T-helper 17 cell (primary cell): ENCODE data around the gene TRPM8. TPM values are rescaled to one million over a fixed set of nuclear protein-coding genes. Genes with fewer than 3 reads are reported as not detected.

ENCODE experiments used
- ATAC-seq: fragments of 150-1000 bp; cut with Tn5 transposase; 2 replicates; pipeline ENCODE4 v1.10.0; 2021; ENCODE audit warnings: mild to moderate bottlenecking, moderate library complexity
- DNase-seq, 3 donors: peaks; one replicate each; pipeline versions ENCODE4 v3.0.0 to v3.0.0-alpha.2; 2020 to 2021
- H3K9me3 ChIP-seq: one replicate; pipeline ENCODE4 v1.7.0; 2013; ENCODE audit warnings: low read length, mild to moderate bottlenecking; ENCODE audit not compliant: control insufficient read depth, poor library complexity, severe bottlenecking
- H3K27ac Mint-ChIP-seq: one replicate; pipeline ENCODE4 v1.8.0; 2022; ENCODE audit warnings: mild to moderate bottlenecking, moderate library complexity, mixed read lengths
- H3K27me3 Mint-ChIP-seq: one replicate; pipeline ENCODE4 v1.8.0; 2022; ENCODE audit warnings: mixed read lengths
- H3K36me3 Mint-ChIP-seq: one replicate; pipeline ENCODE4 v1.8.0; 2022; ENCODE audit warnings: low read depth, mixed read lengths
- H3K4me1 Mint-ChIP-seq: one replicate; pipeline ENCODE4 v1.8.0; 2022; ENCODE audit warnings: mild to moderate bottlenecking, mixed read lengths
- H3K4me3 Mint-ChIP-seq: one replicate; pipeline ENCODE4 v1.8.0; 2022; ENCODE audit warnings: mild to moderate bottlenecking, moderate library complexity, mixed read lengths
- total RNA-seq, 4 donors: library from RNA in 2 of 4; stranded (reverse) in 2 of 4; gene quantifications; one replicate each; pipeline ENCODE4 v1.2.3 and lab custom pipeline; 2022 to 2026

The TRPM8 gene
- total RNA-seq, 2 donors from 2014 or later = not detected

GRCh38 chr2:234002281-234002680, 85.1 kb downstream of the TRPM8 start:
- H3K4me3 Mint-ChIP-seq = no peak overlapping the region
- H3K27ac Mint-ChIP-seq = peak overlapping the region; percentile 24

GRCh38 chr2:234003972-234004617, 86.9 kb downstream of the TRPM8 start:
- Mint-ChIP-seq H3K27me3 (no peaks in the 10 kb centered on the region), H3K4me3 (no peak overlapping the region)

More at GRCh38 chr2:234002281-234002680, 85.1 kb downstream of the TRPM8 start:
- ATAC-seq (no peak), DNase-seq (no peak)
- H3K27me3 Mint-ChIP-seq = no peaks in the 10 kb centered on the region
- H3K4me1 Mint-ChIP-seq = peaks cover 24% of the 10 kb centered on the region
- H3K9me3 ChIP-seq = no peaks in the 10 kb centered on the region
- no peaks in the 10 kb centered on the region for H3K36me3 Mint-ChIP-seq

DNA sequence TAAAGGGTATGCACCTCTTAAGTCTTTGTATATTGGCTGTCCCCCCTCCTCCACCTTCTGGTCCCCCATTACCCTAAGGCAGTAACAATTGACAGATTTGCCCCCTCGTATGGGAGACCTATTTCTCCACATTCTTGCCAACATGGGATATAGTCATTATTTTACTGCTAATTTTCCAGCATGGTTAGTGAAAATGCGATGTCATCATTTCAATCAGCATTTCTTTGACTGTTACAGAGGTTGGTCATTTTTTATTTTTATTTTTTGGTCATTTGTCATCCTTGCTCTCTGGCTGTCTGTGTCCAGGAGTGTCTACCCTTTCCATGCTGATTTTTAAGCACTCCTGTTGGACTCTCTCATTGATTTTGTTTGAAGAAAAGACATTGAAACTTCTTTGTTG, 88.0 kb downstream of the TRPM8 start:
- no peaks in the 10 kb centered on the region for H3K9me3 ChIP-seq
- ATAC-seq = no peak
- H3K4me1 Mint-ChIP-seq = peaks cover 24% of the 10 kb centered on the region
- no peaks in the 10 kb centered on the region for H3K36me3 Mint-ChIP-seq
- no peak for DNase-seq
- no peaks in the 10 kb centered on the region for H3K27me3 Mint-ChIP-seq
- H3K27ac Mint-ChIP-seq = no peak overlapping the region
- H3K4me3 Mint-ChIP-seq = no peak overlapping the region

More at GRCh38 chr2:234003972-234004617, 86.9 kb downstream of the TRPM8 start:
- ATAC-seq (no peak), DNase-seq (no peak)
- H3K36me3 Mint-ChIP-seq = no peaks in the 10 kb centered on the region
- H3K9me3 ChIP-seq = no peaks in the 10 kb centered on the region
- no peak overlapping the region for H3K27ac Mint-ChIP-seq
- peaks cover 22% of the 10 kb centered on the region for H3K4me1 Mint-ChIP-seq

- no peak for ATAC-seq
- Mint-ChIP-seq H3K27me3 (no peaks in the 10 kb centered on the region), H3K27ac (no peak overlapping the region), H3K4me1 (peaks cover 17% of the 10 kb centered on the region), H3K36me3 (no peaks in the 10 kb centered on the region), H3K4me3 (no peak overlapping the region)
- no peaks in the 10 kb centered on the region for H3K9me3 ChIP-seq
- no peak for DNase-seq
Observed at GRCh38 chr2:234006501-234006900, 89.3 kb downstream of the TRPM8 start.

GRCh38 chr2:234014427-234014826, 97.3 kb downstream of the TRPM8 start:
- no peak for ATAC-seq
- H3K4me1 Mint-ChIP-seq = no peaks in the 10 kb centered on the region
- no peak overlapping the region for H3K4me3 Mint-ChIP-seq
- peaks cover 5% of the 10 kb centered on the region for H3K27me3 Mint-ChIP-seq
- no peaks in the 10 kb centered on the region for H3K9me3 ChIP-seq
- no peaks in the 10 kb centered on the region for H3K36me3 Mint-ChIP-seq
- H3K27ac Mint-ChIP-seq = no peak overlapping the region
- no peak for DNase-seq

DNA sequence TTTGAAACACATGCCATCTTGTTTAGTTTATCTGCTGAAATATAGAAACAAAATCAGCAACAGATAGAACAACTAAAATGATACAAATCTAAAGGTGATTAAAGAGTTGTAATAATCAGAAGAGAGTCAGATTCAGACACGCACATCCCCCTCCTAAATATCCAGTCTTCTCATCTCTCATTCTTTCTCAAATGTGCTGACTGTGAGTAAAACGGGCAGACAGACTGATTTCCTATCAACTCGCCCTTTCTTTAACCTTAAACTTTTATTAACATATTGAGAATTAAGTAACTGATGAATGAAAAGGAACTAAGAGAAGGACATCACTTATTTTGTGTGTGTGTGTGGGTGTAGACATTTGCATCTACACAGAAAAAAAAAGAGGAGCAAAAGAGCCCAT, 98.7 kb downstream of the TRPM8 start:
- ATAC-seq = no peak
- Mint-ChIP-seq H3K36me3 (no peaks in the 10 kb centered on the region), H3K4me1 (no peaks in the 10 kb centered on the region), H3K4me3 (no peak overlapping the region), H3K27ac (no peak overlapping the region), H3K27me3 (peaks cover 5% of the 10 kb centered on the region)
- no peaks in the 10 kb centered on the region for H3K9me3 ChIP-seq
- no peak for DNase-seq

DNA sequence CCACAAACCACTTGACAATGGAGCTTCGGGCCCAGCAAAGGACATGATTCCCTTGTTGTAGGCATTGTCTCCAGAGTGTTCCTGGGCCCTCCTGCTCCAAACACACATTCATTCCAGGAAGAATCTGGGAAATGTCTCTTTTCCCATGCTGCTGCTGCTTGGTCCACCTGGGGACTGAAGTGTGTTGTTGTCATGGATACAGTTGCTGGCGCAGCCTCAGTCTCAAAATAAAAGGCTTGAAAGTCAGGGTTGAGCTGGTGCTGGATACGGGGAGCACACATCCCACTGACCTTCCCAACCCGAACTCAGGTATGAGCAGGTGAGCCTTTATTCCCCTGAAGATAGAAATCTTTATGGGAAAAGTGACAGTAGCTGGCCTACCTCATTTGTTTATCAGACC, 102.7 kb downstream of the TRPM8 start:
- H3K27ac Mint-ChIP-seq = no peak overlapping the region
- H3K9me3 ChIP-seq = no peaks in the 10 kb centered on the region
- ATAC-seq = no peak
- H3K4me1 Mint-ChIP-seq = peaks cover 2% of the 10 kb centered on the region
- DNase-seq = no peak
- H3K4me3 Mint-ChIP-seq = no peak overlapping the region
- H3K27me3 Mint-ChIP-seq = peaks cover 5% of the 10 kb centered on the region
- no peaks in the 10 kb centered on the region for H3K36me3 Mint-ChIP-seq

- DNase-seq = no peak
Observed at GRCh38 chr2:234020332-234020731, 103.2 kb downstream of the TRPM8 start.

DNA sequence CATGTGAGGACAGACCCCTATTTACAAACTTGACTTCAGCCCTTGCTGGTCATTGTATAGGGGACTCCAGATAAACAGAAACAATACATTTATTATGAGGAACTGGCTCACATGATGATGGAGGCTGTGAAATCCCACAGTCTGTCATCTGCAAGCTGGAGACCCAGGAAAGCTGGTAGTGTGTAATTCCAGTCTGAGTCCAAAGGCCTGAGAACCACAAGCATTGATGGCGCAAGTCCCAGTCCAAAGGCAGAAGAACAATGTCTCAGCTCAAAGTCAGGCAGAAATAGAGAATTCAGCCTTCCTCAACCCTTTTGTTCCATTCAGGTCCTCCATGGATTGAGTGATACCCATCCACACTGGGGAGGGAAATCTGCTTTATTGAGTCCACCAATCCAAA, 105.3 kb downstream of the TRPM8 start:
- ATAC-seq (no peak), DNase-seq (no peak)
- Mint-ChIP-seq H3K27me3 (peaks cover 1% of the 10 kb centered on the region), H3K4me1 (peaks cover 19% of the 10 kb centered on the region), H3K4me3 (no peak overlapping the region), H3K36me3 (no peaks in the 10 kb centered on the region), H3K27ac (no peak overlapping the region)
- H3K9me3 ChIP-seq = no peaks in the 10 kb centered on the region

More at GRCh38 chr2:234020332-234020731, 103.2 kb downstream of the TRPM8 start:
- no peak overlapping the region for H3K27ac Mint-ChIP-seq
- ATAC-seq = no peak
- H3K36me3 Mint-ChIP-seq = no peaks in the 10 kb centered on the region
- H3K4me3 Mint-ChIP-seq = no peak overlapping the region
- peaks cover 5% of the 10 kb centered on the region for H3K27me3 Mint-ChIP-seq
- no peaks in the 10 kb centered on the region for H3K9me3 ChIP-seq
- H3K4me1 Mint-ChIP-seq = peaks cover 2% of the 10 kb centered on the region

DNA sequence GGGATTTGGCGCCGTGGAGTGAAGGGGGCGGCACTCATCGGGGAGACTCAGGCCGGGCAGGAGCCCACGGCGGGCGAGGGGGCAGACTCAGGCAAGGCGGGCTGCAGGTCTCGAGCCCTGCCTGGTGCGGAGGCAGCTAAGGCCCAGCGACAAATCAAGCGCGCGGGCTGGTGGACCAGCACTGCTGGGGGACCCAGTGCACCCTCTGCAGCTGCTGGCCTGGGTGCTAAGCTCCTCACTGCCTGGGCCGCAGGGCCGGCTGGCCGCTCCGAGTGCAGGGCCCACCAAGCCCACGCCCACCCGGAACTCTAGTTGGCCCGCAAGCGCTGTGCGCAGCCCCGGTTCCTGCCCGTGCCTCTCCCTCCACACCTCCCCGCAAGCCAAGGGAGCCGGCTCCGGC, 107.1 kb downstream of the TRPM8 start:
- Mint-ChIP-seq H3K36me3 (no peaks in the 10 kb centered on the region), H3K27ac (no peak overlapping the region), H3K27me3 (no peaks in the 10 kb centered on the region), H3K4me1 (peaks cover 24% of the 10 kb centered on the region), H3K4me3 (no peak overlapping the region)
- H3K9me3 ChIP-seq = no peaks in the 10 kb centered on the region
- ATAC-seq (no peak), DNase-seq (no peak)

DNA sequence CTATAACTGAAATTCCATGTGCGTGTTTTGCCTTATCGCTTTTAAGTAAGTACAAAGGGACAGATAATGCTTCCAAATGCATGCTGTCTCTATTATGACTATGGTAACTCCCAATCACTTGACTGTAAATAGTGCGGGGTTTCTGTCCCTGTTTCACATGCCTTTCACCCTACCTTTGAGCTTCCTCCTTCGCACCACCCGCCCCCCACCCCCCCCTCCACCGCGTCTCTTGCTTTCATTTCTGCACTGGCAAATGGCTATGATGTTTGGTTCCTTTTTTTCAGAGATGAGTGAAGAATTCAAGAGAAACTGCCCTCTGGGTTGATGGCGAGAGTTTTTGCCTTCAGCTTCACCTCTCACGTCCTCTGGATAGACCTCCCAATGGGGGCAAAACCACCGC, 108.3 kb downstream of the TRPM8 start:
- ATAC-seq (peak; percentile 73), DNase-seq (no peak)
- H3K9me3 ChIP-seq = no peaks in the 10 kb centered on the region
- no peaks in the 10 kb centered on the region for H3K36me3 Mint-ChIP-seq
- H3K27ac Mint-ChIP-seq = peak overlapping the region; percentile 71
- peaks cover 24% of the 10 kb centered on the region for H3K4me1 Mint-ChIP-seq
- peak overlapping the region; percentile 82 for H3K4me3 Mint-ChIP-seq
- H3K27me3 Mint-ChIP-seq = no peaks in the 10 kb centered on the region

GRCh38 chr2:234025891-234026401, 108.8 kb downstream of the TRPM8 start:
- H3K27ac Mint-ChIP-seq = peak overlapping the region; percentile 71
- peak overlapping the region; percentile 82 for H3K4me3 Mint-ChIP-seq
- no peaks in the 10 kb centered on the region for H3K9me3 ChIP-seq
- no peaks in the 10 kb centered on the region for H3K27me3 Mint-ChIP-seq
- H3K36me3 Mint-ChIP-seq = no peaks in the 10 kb centered on the region
- H3K4me1 Mint-ChIP-seq = peaks cover 27% of the 10 kb centered on the region
- peak; percentile 23 for ATAC-seq
- no peak for DNase-seq

DNA sequence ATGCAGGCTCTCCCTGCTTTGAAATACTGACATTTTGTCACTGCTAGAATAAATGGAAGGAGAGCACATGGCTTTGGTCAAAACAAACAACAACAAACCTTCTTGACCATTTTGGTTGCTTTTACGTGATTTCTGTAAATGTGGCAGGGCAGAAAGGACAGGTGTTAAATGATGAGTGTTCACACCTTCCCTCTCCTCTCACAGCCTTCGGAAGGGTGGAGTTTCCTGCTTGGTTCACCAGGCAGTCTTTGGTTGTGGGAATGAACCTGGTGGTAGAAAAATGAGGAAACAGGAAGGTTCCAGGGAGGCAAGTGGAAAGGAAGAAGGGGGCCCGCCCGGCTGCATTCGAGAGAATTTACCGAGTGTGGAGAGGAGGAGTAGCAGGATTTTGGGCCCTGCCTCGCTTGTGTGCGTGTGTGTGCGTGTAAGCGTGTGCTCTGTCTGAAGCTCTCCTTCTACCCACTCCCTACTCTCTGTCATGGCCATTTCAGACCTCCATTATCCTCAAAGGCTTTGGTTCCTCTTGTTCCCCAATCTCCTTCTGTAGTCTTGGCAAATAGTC, 109.6 kb downstream of the TRPM8 start:
- Mint-ChIP-seq H3K27ac (peak overlapping the region; percentile 71), H3K4me3 (peak overlapping the region; percentile 82), H3K27me3 (no peaks in the 10 kb centered on the region), H3K36me3 (no peaks in the 10 kb centered on the region), H3K4me1 (peaks cover 30% of the 10 kb centered on the region)
- no peak for ATAC-seq
- no peak for DNase-seq
- no peaks in the 10 kb centered on the region for H3K9me3 ChIP-seq

DNA sequence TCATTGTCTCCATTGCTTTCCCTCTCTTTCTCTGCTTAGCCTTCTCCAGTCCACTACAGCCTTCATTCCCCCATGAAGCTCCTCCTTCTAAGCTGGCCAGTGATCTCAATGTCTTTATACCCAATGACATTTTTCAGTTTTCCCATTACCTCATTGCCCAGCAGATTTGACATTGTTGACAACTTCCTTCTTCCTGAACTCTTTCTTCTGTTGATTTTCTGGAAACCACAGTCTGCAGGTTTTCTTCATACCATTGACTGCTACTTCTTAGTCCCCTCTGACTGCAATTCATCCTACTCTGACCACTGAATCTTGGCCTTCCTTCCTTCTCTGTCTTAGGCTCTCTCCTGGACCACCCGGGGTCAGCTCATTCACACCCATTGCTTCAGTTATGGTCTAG, 110.5 kb downstream of the TRPM8 start:
- Mint-ChIP-seq H3K27me3 (no peaks in the 10 kb centered on the region), H3K27ac (peak overlapping the region; percentile 2), H3K4me3 (no peak overlapping the region), H3K4me1 (peaks cover 36% of the 10 kb centered on the region), H3K36me3 (no peaks in the 10 kb centered on the region)
- DNase-seq (no peak), ATAC-seq (no peak)
- H3K9me3 ChIP-seq = no peaks in the 10 kb centered on the region
